ENCODE measurements around the gene EEF1A1.
"Not testable (repeated sequence)": the region's sequence is repeated elsewhere in the genome, so short reads cannot be mapped to it uniquely, and the experiment has no call there.

The EEF1A1 gene

DNA sequence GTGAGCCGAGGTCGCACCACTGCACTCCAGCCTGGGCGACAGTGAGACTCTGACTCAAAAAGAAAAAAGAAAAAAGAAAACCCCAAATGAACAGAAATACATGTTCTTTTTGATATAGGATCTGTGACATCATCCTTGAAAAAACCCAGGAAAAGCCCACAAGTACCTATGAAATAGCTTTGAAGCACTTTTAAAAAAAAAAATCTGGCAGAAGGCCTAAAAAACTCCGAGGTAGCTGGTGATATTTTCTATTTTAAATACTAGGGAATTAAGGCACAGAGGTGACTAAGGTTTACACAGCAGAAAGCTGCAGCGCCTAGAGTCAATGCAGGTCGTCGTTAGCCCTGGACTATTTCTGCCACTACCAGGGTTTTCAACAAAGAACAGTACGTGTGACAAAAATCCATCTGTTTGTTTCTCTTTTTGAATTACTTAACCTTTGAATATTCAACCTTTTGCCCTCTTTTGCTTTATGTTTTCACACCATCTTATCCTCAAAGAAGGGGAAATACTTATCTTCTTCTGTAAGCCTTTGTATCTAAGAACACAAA lies 39.4 kb upstream of the EEF1A1 start:
- no peak for TF ChIP-seq EZH2phosphoT487 (IDR thresholded peaks at IDR 0.05; ENCODE audit: low read depth)
- TF ChIP-seq, protein P1, sequence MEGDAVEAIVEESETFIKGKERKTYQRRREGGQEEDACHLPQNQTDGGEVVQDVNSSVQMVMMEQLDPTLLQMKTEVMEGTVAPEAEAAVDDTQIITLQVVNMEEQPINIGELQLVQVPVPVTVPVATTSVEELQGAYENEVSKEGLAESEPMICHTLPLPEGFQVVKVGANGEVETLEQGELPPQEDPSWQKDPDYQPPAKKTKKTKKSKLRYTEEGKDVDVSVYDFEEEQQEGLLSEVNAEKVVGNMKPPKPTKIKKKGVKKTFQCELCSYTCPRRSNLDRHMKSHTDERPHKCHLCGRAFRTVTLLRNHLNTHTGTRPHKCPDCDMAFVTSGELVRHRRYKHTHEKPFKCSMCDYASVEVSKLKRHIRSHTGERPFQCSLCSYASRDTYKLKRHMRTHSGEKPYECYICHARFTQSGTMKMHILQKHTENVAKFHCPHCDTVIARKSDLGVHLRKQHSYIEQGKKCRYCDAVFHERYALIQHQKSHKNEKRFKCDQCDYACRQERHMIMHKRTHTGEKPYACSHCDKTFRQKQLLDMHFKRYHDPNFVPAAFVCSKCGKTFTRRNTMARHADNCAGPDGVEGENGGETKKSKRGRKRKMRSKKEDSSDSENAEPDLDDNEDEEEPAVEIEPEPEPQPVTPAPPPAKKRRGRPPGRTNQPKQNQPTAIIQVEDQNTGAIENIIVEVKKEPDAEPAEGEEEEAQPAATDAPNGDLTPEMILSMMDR (IDR thresholded peaks at IDR 0.05; ENCODE audit: low read depth, low read length): no peak
- H3K27ac ChIP-seq (ENCODE audit: low read length): peak overlapping the region; percentile 78
- no peaks in the 10 kb centered on the region for H3K27me3 ChIP-seq (ENCODE audit: low read depth, low read length)
- H3K9me3 ChIP-seq (ENCODE audit: insufficient read depth, low read length): no peaks in the 10 kb centered on the region
- peak overlapping the region; percentile 70 for H3K4me2 ChIP-seq (ENCODE audit: low read length)
- no peaks in the 10 kb centered on the region for H3K36me3 ChIP-seq (replicated peaks; ENCODE audit: low read depth, low read length)
- H3K79me2 ChIP-seq (ENCODE audit: low read length): no peaks in the 10 kb centered on the region
- no peaks in the 10 kb centered on the region for H4K20me1 ChIP-seq (ENCODE audit: insufficient read depth, low read length)
- peaks cover 39% of the 10 kb centered on the region for H3K4me1 ChIP-seq (ENCODE audit: low read length)
- H2AFZ ChIP-seq (ENCODE audit: low read depth, low read length): peak overlapping the region; percentile 44; the same call in 1 of the 2 replicates
- peak overlapping the region; percentile 43 for H3K4me3 ChIP-seq (ENCODE audit: low read length)
- peak overlapping the region; percentile 46; the same call in 1 of the 2 replicates for H3K9ac ChIP-seq (ENCODE audit: low read length)

DNA sequence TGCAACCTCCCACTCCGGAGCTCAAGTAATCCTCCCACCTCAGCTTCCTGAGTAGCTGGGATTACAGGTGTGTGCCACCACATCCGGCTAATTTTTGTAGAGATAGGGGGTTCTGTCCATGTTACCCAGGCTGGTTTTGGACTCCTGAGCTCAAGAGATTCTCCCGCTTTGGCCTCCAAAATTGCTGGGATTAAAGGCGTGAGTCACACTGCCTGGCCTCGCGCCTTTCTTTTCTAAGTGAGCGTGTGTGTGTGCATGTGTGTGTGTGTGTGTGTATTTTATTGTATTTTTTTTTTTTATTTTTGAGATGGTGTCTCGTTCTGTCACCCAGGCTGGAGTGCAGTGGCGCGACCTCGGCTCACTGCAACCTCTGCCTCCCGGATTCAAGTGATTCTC lies 38.6 kb upstream of the EEF1A1 start:
- not testable (repeated sequence) for H4K20me1 ChIP-seq (ENCODE audit: insufficient read depth, low read length); H3K27me3 ChIP-seq (ENCODE audit: low read depth, low read length); H3K4me3 ChIP-seq (ENCODE audit: low read length); H3K9ac ChIP-seq (ENCODE audit: low read length); H3K36me3 ChIP-seq (replicated peaks; ENCODE audit: low read depth, low read length); H3K79me2 ChIP-seq (ENCODE audit: low read length); H2AFZ ChIP-seq (ENCODE audit: low read depth, low read length); H3K9me3 ChIP-seq (ENCODE audit: insufficient read depth, low read length); H3K27ac ChIP-seq (ENCODE audit: low read length)
- peaks cover 39% of the 10 kb centered on the region for H3K4me1 ChIP-seq (ENCODE audit: low read length)
- H3K4me2 ChIP-seq (ENCODE audit: low read length): peak overlapping the region; percentile 6; the same call in 1 of the 2 replicates

DNA sequence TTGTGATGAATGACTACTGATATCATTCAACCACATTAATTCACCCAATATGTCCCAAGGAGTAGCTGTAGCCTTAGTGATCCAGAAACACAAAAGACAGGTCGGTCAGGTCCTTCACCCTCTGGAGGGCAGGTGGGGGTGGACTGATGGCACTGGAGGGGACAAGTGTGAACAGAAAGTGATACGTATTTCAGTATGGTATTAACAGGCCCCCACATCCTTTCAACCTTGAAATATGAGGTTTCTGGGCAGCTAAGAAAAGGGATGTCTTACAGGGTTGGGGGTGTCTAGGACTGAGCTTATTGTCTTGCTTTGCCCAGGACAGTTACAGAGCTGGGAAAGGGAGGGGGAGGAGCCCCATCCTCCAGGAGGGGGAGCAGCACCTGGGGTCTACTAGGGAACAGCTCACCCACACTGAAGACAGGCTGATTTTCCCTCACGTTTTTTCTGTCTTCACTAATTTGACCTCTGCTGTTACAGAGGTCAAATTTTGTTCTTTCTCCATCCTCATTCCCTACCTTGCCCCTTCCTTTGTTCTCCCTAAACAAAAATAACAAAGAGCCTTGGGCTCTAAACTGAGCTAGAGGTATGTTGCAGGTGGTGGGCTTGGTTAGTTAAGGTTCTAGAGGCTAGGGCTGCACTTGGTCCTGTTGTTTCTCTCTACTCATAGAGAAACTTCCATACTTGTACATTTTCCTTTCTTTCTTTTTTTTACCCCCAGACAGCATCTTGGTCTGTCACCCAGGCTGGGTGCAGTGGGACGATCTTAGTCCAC lies 38.0 kb upstream of the EEF1A1 start:
- TF ChIP-seq, protein P1 (IDR thresholded peaks at IDR 0.05; ENCODE audit: low read depth, low read length): no peak
- no peak for TF ChIP-seq EZH2phosphoT487 (IDR thresholded peaks at IDR 0.05; ENCODE audit: low read depth)
- Histone ChIP-seq H3K4me1 (ENCODE audit: low read length) (peaks cover 39% of the 10 kb centered on the region), H3K27me3 (ENCODE audit: low read depth, low read length) (no peaks in the 10 kb centered on the region), H3K79me2 (ENCODE audit: low read length) (no peaks in the 10 kb centered on the region), H3K9me3 (ENCODE audit: insufficient read depth, low read length) (no peaks in the 10 kb centered on the region), H3K9ac (ENCODE audit: low read length) (no peak overlapping the region), H4K20me1 (ENCODE audit: insufficient read depth, low read length) (no peaks in the 10 kb centered on the region), H3K27ac (ENCODE audit: low read length) (no peak overlapping the region), H2AFZ (ENCODE audit: low read depth, low read length) (peak overlapping the region; percentile 9; the same call in 1 of the 2 replicates), H3K4me2 (ENCODE audit: low read length) (peak overlapping the region; percentile 6; the same call in 1 of the 2 replicates), H3K36me3 (replicated peaks; ENCODE audit: low read depth, low read length) (no peaks in the 10 kb centered on the region), H3K4me3 (ENCODE audit: low read length) (no peak overlapping the region)

DNA sequence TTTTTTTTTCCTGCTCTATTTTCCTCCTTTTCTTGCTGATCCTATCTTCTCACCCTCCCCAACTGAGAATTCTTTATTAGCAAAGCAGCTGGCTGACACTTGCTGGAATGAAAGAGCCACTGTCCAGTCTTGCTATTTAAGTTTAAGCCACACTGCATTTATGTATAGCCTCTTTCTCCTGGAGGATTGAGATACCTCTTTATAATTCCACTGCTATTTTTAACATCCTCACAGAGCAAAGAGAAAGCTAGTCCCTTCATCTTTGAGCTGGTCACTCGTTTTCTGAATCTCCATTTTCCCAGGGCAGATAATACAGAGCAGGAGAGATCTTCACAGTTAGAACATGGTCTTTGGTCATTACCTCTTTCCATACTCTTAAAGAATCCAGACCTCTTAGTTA lies 36.0 kb upstream of the EEF1A1 start:
- Histone ChIP-seq H3K4me3 (ENCODE audit: low read length) (no peak overlapping the region), H3K9ac (ENCODE audit: low read length) (no peak overlapping the region), H3K9me3 (ENCODE audit: insufficient read depth, low read length) (no peaks in the 10 kb centered on the region), H3K36me3 (replicated peaks; ENCODE audit: low read depth, low read length) (no peaks in the 10 kb centered on the region), H3K27ac (ENCODE audit: low read length) (no peak overlapping the region), H3K4me2 (ENCODE audit: low read length) (no peak overlapping the region), H2AFZ (ENCODE audit: low read depth, low read length) (no peak overlapping the region), H4K20me1 (ENCODE audit: insufficient read depth, low read length) (no peaks in the 10 kb centered on the region), H3K79me2 (ENCODE audit: low read length) (no peaks in the 10 kb centered on the region), H3K4me1 (ENCODE audit: low read length) (peaks cover 39% of the 10 kb centered on the region), H3K27me3 (ENCODE audit: low read depth, low read length) (no peaks in the 10 kb centered on the region)
- TF ChIP-seq, protein P1 (IDR thresholded peaks at IDR 0.05; ENCODE audit: low read depth, low read length): no peak
- TF ChIP-seq EZH2phosphoT487 (IDR thresholded peaks at IDR 0.05; ENCODE audit: low read depth): no peak

DNA sequence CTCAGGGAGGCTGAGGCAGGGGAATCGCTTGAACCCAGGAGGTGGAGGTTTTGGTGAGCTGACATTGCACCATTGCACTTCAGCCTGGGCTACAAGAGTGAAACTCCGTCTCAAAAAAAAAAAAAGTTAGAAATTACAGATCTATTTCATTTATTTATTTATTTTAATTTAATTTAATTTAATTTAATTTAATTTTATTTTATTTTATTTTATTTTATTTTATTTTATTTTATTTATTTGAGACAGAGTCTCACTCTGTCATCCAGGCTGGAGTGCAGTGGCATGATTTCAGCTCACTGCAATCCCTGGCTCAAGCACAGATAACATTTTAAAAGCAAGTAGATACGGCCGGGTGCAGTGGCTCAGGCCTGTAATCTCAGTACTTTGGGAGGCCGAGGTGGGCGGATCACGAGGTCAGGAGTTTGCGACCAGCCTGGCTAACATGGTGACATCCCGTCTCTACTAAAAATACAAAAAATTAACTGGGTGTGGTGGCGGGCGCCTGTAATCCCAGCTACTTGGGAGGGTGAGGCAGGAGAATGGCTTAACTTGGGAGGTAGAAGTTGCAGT lies 34.6 kb upstream of the EEF1A1 start:
- H2AFZ ChIP-seq (ENCODE audit: low read depth, low read length); H3K27me3 ChIP-seq (ENCODE audit: low read depth, low read length); H3K9ac ChIP-seq (ENCODE audit: low read length); H3K9me3 ChIP-seq (ENCODE audit: insufficient read depth, low read length); H3K79me2 ChIP-seq (ENCODE audit: low read length); H3K36me3 ChIP-seq (replicated peaks; ENCODE audit: low read depth, low read length); H4K20me1 ChIP-seq (ENCODE audit: insufficient read depth, low read length); H3K4me2 ChIP-seq (ENCODE audit: low read length); H3K4me3 ChIP-seq (ENCODE audit: low read length); H3K27ac ChIP-seq (ENCODE audit: low read length): not testable (repeated sequence)
- H3K4me1 ChIP-seq (ENCODE audit: low read length): peaks cover 29% of the 10 kb centered on the region

DNA sequence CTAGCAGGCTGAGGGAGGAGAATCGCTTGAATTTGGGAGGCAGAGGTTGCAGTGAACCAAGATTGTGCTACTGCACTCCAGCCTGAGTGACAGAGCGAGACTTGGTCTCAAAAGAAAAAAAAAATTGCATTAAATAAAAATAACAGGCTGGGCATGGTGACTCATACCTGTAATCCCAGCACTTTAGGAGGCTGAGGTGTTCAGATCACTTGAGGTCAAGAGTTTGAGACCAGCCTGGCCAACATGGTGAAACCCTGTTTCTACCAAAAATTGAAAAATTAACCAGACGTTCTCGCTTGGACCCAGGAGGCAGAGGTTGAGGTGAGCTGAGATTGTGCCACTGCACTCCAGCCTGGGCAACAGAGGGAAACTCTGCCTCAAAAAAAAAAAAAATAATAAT lies 30.3 kb upstream of the EEF1A1 start:
- H3K4me1 ChIP-seq (ENCODE audit: low read length); H3K4me2 ChIP-seq (ENCODE audit: low read length); H3K79me2 ChIP-seq (ENCODE audit: low read length); H3K36me3 ChIP-seq (replicated peaks; ENCODE audit: low read depth, low read length); H4K20me1 ChIP-seq (ENCODE audit: insufficient read depth, low read length); H3K9ac ChIP-seq (ENCODE audit: low read length); H3K27ac ChIP-seq (ENCODE audit: low read length); H3K4me3 ChIP-seq (ENCODE audit: low read length); H3K27me3 ChIP-seq (ENCODE audit: low read depth, low read length); H2AFZ ChIP-seq (ENCODE audit: low read depth, low read length); H3K9me3 ChIP-seq (ENCODE audit: insufficient read depth, low read length): not testable (repeated sequence)

All from OCI-LY3 (cell line).